MM.1S (cell line): ENCODE measurements around the gene ENKD1.

Experiments used
- CTCF ChIP-seq: fragments of 300-600 bp; sonication (generic); IDR thresholded peaks from 2 replicates; pipeline ENCODE4 v1.5.1; 2016; ENCODE audit warnings: antibody characterized with exemption, low read length, mixed read lengths
- EZH2phosphoT487 ChIP-seq: fragments of 300-600 bp; sonication (generic); IDR thresholded peaks from 2 replicates; pipeline ENCODE4 v1.6.1; 2018; ENCODE audit warnings: antibody characterized with exemption, low read length

GRCh38 chr16:67667453-67667816 lies 885 bp upstream of the ENKD1 start:
- TF ChIP-seq CTCF, result no peak
- TF ChIP-seq EZH2phosphoT487, result no peak
